K562 (cell line): Measurements from ENCODE around the gene EXOC4. TPM values are rescaled to one million over a fixed set of nuclear protein-coding genes. Genes with fewer than 3 reads are reported as not detected.

ENCODE experiments used
- ATAC-seq: fragments of 200-7000 bp; cut with Tn5 transposase; 3 replicates; pipeline ENCODE4 v1.9.1; 2020; ENCODE audit warnings: moderate library complexity
- BruUV-seq: library from RNA; stranded (reverse); fragments of 400-500 nt; replicated peaks from 2 replicates; lab custom pipeline; 2021; lab: Mats Ljungman, UMichigan
- CTCF ChIA-PET: fragments of 300-600 bp; formaldehyde crosslinking; extraction: SDS; loops from one replicate; lab custom pipeline; 2021; ENCODE audit warnings: low intra/inter-chr PET ratio; lab: Yijun Ruan, JAX
- POLR2A ChIA-PET: fragments of 300-600, 350-650 bp; sonication (Branson Sonifier 250); formaldehyde crosslinking; extraction: SDS; loops from one replicate; lab custom pipeline; 2021; ENCODE audit warnings: antibody characterized with exemption, inconsistent platforms; lab: Yijun Ruan, JAX
- DNase-seq, 4 experiments: peaks; one replicate each; pipeline versions ENCODE4 v3.0.0 to v3.0.0-alpha.2; 2011 to 2018; ENCODE audit warnings: low spot score in 3 of 4, mixed read lengths in 3 of 4; ENCODE audit errors: extremely low read depth in 1 of 4
- FAIRE-seq: peaks from 2 replicates; lab custom pipeline; 2011; peaks lifted over from hg19 to GRCh38; lab: Jason Lieb, UNC
- H2AFZ ChIP-seq: 2 replicates; pipeline ENCODE4 v1.6.0; 2011; ENCODE audit warnings: low read depth, low read length, control low read depth, inconsistent platforms
- H3K27ac ChIP-seq: fragments of 200-600 bp; 3 replicates; pipeline ENCODE4 v1.8.0; 2011; ENCODE audit warnings: low read depth, mild to moderate bottlenecking, control low read depth, inconsistent platforms, low read length, moderate library complexity, mixed read lengths; ENCODE audit errors: extremely low read depth
- H3K27me3 ChIP-seq, 2 experiments: fragments of 300-600 bp in 1 of 2; 2 replicates in 1 of 2; 3 replicates in 1 of 2; pipeline versions ENCODE4 v1.6.0 to v1.8.0; 2011; ENCODE audit warnings: inconsistent platforms in 2 of 2, low read length in 2 of 2, mild to moderate bottlenecking in 1 of 2, mixed read lengths in 1 of 2, moderate library complexity in 1 of 2; ENCODE audit not compliant: control insufficient read depth in 2 of 2, insufficient read depth in 2 of 2
- H3K36me3 ChIP-seq: fragments of 300-600 bp; 3 replicates; pipeline ENCODE4 v1.8.0; 2011; ENCODE audit warnings: mild to moderate bottlenecking, low read length, inconsistent platforms; ENCODE audit not compliant: control insufficient read depth, insufficient read depth
- H3K4me1 ChIP-seq, 2 experiments: fragments of 200-600 bp in 1 of 2; replicated peaks in 1 of 2; 2 replicates in 1 of 2; 3 replicates in 1 of 2; pipeline versions ENCODE4 v1.5.1 to v1.8.0; 2011; ENCODE audit warnings: inconsistent platforms in 2 of 2, low read length in 2 of 2, mild to moderate bottlenecking in 1 of 2, mixed read lengths in 1 of 2, moderate library complexity in 1 of 2; ENCODE audit not compliant: control insufficient read depth in 2 of 2, insufficient read depth in 2 of 2
- H3K4me2 ChIP-seq: 2 replicates; pipeline ENCODE4 v1.6.1; 2011; ENCODE audit warnings: low read length, control low read depth, inconsistent platforms, mixed read lengths; ENCODE audit not compliant: insufficient read depth
- H3K4me3 ChIP-seq: fragments of 200-600 bp; sonication (generic), shearing (Covaris generic); 2 replicates; pipeline ENCODE4 v1.5.1; 2016; ENCODE audit warnings: control low read depth, inconsistent platforms
- H3K79me2 ChIP-seq: fragments of 200-600 bp; 3 replicates; pipeline ENCODE4 v1.8.0; 2011; ENCODE audit warnings: low read length, inconsistent platforms; ENCODE audit not compliant: control insufficient read depth, insufficient read depth
- H3K9ac ChIP-seq, 2 experiments: 2 replicates each; pipeline versions ENCODE4 v1.6.0 to v1.6.1; 2011; ENCODE audit warnings: low read depth in 2 of 2, low read length in 2 of 2, control low read depth in 1 of 2, inconsistent platforms in 1 of 2, mild to moderate bottlenecking in 1 of 2, mixed read lengths in 1 of 2; ENCODE audit not compliant: insufficient read depth in 1 of 2
- H3K9me1 ChIP-seq: one replicate; pipeline ENCODE4 v1.6.0; 2011; ENCODE audit warnings: inconsistent platforms, mild to moderate bottlenecking, low read length, moderate library complexity; ENCODE audit not compliant: control insufficient read depth, insufficient read depth
- H3K9me3 ChIP-seq: replicated peaks from 2 replicates; pipeline ENCODE4 v1.5.1; 2011; ENCODE audit warnings: low read depth, low read length, inconsistent platforms; ENCODE audit not compliant: control insufficient read depth, insufficient read depth
- H4K20me1 ChIP-seq: replicated peaks from 2 replicates; pipeline ENCODE4 v1.6.1; 2011; ENCODE audit warnings: low read length, inconsistent platforms, mixed read lengths; ENCODE audit not compliant: control insufficient read depth, insufficient read depth
- ID3 ChIP-seq, 2 experiments: fragments of 250-450 bp in 1 of 2; fragments of 450-650 bp in 1 of 2; sonication (Bioruptor Pico) in 1 of 2; IDR thresholded peaks; 2 replicates each; pipeline versions ENCODE4 v1.6.1 to v1.8.0; 2016 to 2021; ENCODE audit warnings: mild to moderate bottlenecking in 2 of 2, moderate library complexity in 2 of 2, missing compliant biosample characterization in 1 of 2, missing genetic modification characterization in 1 of 2
- OTX1 ChIP-seq: fragments of 450-650 bp; formaldehyde crosslinking; IDR thresholded peaks from 2 replicates; pipeline ENCODE4 v1.4.0; 2022; ENCODE audit warnings: mild to moderate bottlenecking
- ZNF316 ChIP-seq: fragments of 450-650 bp; IDR thresholded peaks from 2 replicates; pipeline ENCODE4 v1.6.1; 2016
- WGBS: fragments of 100-300 bp; shearing (Covaris generic); methylation state at CpG from one replicate; pipeline ENCODE4 v1.1.6; 2016; ENCODE audit warnings: low coverage, mixed read lengths; ENCODE audit not compliant: insufficient coverage; ENCODE audit errors: missing lambda C conversion rate; 5-methylcytosine and 5-hydroxymethylcytosine counted together
- in situ Hi-C: fragments of 300-500 bp; cut with MboI; formaldehyde crosslinking; loops from 4 replicates; pipeline ENCODE4 v1.15.0; 2018; ENCODE audit warnings: inconsistent platforms, mixed read lengths
- intact Hi-C: fragments of 100-400 bp; cut with micrococcal nuclease; formaldehyde crosslinking; loops from 2 replicates; pipeline ENCODE4 v1.14.2; 2022
- polyA plus RNA-seq, 8 experiments: library from polyadenylated mRNA; depleted of rRNA in 4 of 8; stranded (reverse) in 5 of 8; unstranded in 3 of 8; fragments of >200 nt; fragmentation: Nextera tagmentation in 2 of 8; fragmentation: Illumina TruSeq in 1 of 8; extraction: Ambion mirVana in 2 of 8; extraction: Trizol in 1 of 8; gene quantifications; 2 replicates each; pipeline versions ENCODE4 v1.2.1 to v1.2.3, GENCODE V29; 2011 to 2014; ENCODE audit warnings: inconsistent platforms in 1 of 8, missing spikeins in 1 of 8
- total RNA-seq, 7 experiments: library from RNA; depleted of rRNA in 6 of 7; stranded (reverse); fragments of >200 nt in 6 of 7; fragmentation: Illumina TruSeq in 2 of 7; extraction: Trizol in 2 of 7; gene quantifications; 2 replicates each; pipeline versions ENCODE4 v1.2.1 to v1.2.3, GENCODE V29; 2011 to 2021; ENCODE audit warnings: low replicate concordance in 1 of 7

EXOC4 gene
- total and polyA plus RNA-seq, 9 of the 15 experiments (the other 6 are each of a cell fraction or from before 2014, with no cell fraction given) = 18.5 to 73.1 (median 46.6) TPM

DNA sequence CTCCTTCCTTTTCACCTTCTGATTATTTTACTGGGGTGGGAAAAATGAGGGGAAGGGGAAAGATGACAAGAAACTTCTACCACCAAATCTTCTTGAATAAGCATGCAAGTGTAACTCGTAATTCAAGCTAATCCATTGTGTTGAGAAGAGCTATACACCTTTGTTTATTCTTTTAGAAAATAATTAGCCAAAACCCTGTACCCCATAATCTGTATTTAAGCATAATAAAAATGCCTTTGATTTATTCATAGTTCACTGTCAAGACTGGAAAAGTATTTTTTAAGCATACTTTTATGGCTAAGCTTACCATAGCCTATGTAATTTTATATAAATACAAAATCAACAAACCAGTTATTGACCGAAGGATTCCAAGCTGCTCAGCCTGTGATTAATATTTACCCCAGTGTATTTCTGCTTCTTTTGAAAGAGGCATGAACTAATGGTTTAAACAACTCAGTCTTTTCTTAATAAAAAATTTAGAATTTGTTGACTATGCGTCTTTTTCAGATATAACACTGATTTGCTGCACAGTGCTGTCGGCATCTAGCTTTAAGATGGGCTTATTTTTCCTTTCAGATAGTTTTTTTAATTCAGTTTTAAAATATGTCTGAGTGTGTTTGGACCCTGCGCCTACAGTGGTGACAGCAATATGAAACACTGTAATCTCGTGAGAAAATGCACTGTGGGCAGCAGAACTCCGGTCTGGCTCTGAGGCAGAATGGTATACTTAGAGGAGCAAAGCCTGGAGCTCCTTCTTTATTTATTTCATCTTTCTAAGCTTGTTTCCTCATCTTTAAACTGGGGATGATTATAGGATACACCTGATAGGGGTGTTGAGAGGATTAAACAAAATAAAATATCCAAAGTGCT is 635.4 kb downstream of the EXOC4 start:
- ChIA-PET POLR2A (interaction anchor here (0.5 kb wide), 1 partner anchor 19 kb away, joined by 3 read pairs; no protein-coding TSS in a partner anchor), CTCF (no interaction called here)
- Histone ChIP-seq H3K79me2 (no peaks in the 10 kb centered on the region), H3K9me3 (no peaks in the 10 kb centered on the region), H3K4me1 (peaks cover 4 to 10% of the 10 kb centered on the region in 2 experiments; a peak in 3 of 5 replicates), H3K36me3 (no peaks in the 10 kb centered on the region), H2AFZ (no peak overlapping the region), H4K20me1 (no peaks in the 10 kb centered on the region), H3K27me3 (no peaks in the 10 kb centered on the region), H3K27ac (no peak overlapping the region), H3K4me3 (no peak overlapping the region), H3K9me1 (no peaks in the 10 kb centered on the region), H3K9ac (no peak overlapping the region), H3K4me2 (no peak overlapping the region)
- ATAC-seq = no peak
- intact Hi-C loops = no loop called here
- peak; percentile 46; the same call in 1 of the 2 replicates for TF ChIP-seq ZNF316
- TF ChIP-seq OTX1 (CRISPR knock-in tag) = no peak
- no peak for TF ChIP-seq ID3 (CRISPR knock-in tag; IDR thresholded peaks at IDR 0.05)
- no peak for TF ChIP-seq ID3 (tag; IDR thresholded peaks at IDR 0.05)
- no peak for FAIRE-seq
- in situ Hi-C loops = no loop called here
- DNase-seq = no peak
- WGBS = 28% methylated on average over 7 of the region's 7 CpGs
- BruUV-seq = no TSS peak
